Heart right ventricle (tissue), 16 donors: ENCODE measurements around the gene FHIT. TPM values are rescaled to one million over a fixed set of nuclear protein-coding genes. Genes with fewer than 3 reads are reported as not detected.

ENCODE experiments used
- ATAC-seq, 8 donors: fragments of 200-7000 bp; cut with Tn5 transposase; one replicate each; pipeline ENCODE4 v1.9.1; 2020; ENCODE audit warnings: mild to moderate bottlenecking in 8 of 8, moderate library complexity in 8 of 8, moderate number of reproducible peaks in 1 of 8
- DNase-seq, 2 donors: peaks; one replicate each; pipeline ENCODE4 v3.0.0-alpha.2; 2020
- H3K27ac ChIP-seq, 10 donors: fragments of 200-600 bp; sonication (generic) in 2 of 10; one replicate each; pipeline versions ENCODE4 v1.5.0 to v1.8.0; 2020 to 2022; ENCODE audit warnings: mild to moderate bottlenecking in 3 of 10
- H3K27me3 ChIP-seq, 7 donors: fragments of 200-600 bp; one replicate each; pipeline ENCODE4 v1.8.0; 2021 to 2022; ENCODE audit warnings: mild to moderate bottlenecking in 2 of 7
- H3K36me3 ChIP-seq, 9 donors: fragments of 200-600 bp; sonication (generic) in 1 of 9; one replicate each; pipeline versions ENCODE4 v1.5.0 to v1.8.0; 2020 to 2022; ENCODE audit warnings: mild to moderate bottlenecking in 2 of 9
- H3K4me1 ChIP-seq, 9 donors: fragments of 200-600 bp; sonication (generic) in 1 of 9; one replicate each; pipeline versions ENCODE4 v1.5.0 to v1.8.0; 2020 to 2022; ENCODE audit warnings: mild to moderate bottlenecking in 4 of 9
- H3K4me3 ChIP-seq, 10 donors: fragments of 200-600 bp; sonication (generic) in 2 of 10; one replicate each; pipeline versions ENCODE4 v1.5.0 to v1.8.0; 2020 to 2022; ENCODE audit warnings: mild to moderate bottlenecking in 7 of 10, moderate library complexity in 2 of 10
- H3K9me3 ChIP-seq, 11 donors: fragments of 200-600 bp in 10 of 11; sonication (generic) in 2 of 11; one replicate each; pipeline versions ENCODE4 v1.5.0 to v1.8.0; 2013 to 2022; ENCODE audit warnings: mild to moderate bottlenecking in 2 of 11, control low read depth in 1 of 11, moderate library complexity in 1 of 11
- CTCF ChIP-seq, 9 donors: fragments of 200-600 bp; sonication (generic) in 2 of 9; IDR thresholded peaks; one replicate each; pipeline versions ENCODE4 v1.5.0 to v1.8.0; 2021 to 2022; ENCODE audit warnings: antibody characterized with exemption in 9 of 9, mild to moderate bottlenecking in 5 of 9, moderate library complexity in 1 of 9
- WGBS, 2 donors: extraction: QIAGEN DNeasy Blood & Tissue Kit; methylation state at CpG; one replicate each; pipeline ENCODE4 v1.1.7; 2013; ENCODE audit warnings: inconsistent platforms in 1 of 2; 5-methylcytosine and 5-hydroxymethylcytosine counted together
- intact Hi-C, 10 donors: fragments of 100-400 bp; cut with DNase I; formaldehyde crosslinking; loops; one replicate each; pipeline versions ENCODE4 v1.11.1 to v1.14.2; 2022
- polyA plus RNA-seq, 2 donors: library from polyadenylated mRNA; stranded (reverse); fragments of 200-250 nt; gene quantifications; one replicate each; pipeline ENCODE4 v1.2.3, GENCODE V29; 2013
- total RNA-seq, 10 donors: library from RNA; stranded (reverse); fragmentation: NEBNext Ultra II Directional in 3 of 10; extraction: Animal tissue kit (Norgen Biotek cat#: 25700) in 3 of 10; gene quantifications; one replicate each; pipeline versions ENCODE4 v1.2.1 to v1.2.4, GENCODE V29; 2021 to 2023
- donor health status: Arrhythmogenic right ventricular cardiomyopathy.
- donor health status: ischemic (EF 13 %, LVEDD 7.1; RV severe dilation, severe dysfunction).
- donor health status: healthy with polysubstance abuse.
- donor health status: DM: no; HTN: yes; CAD: no.
- donor health status: DM: no; HTN: no; CAD: no.
- donor health status: ischemic (EF 25% LVEDD 6.9; RV normal size, moderate dysfunction).
- donor health status: ischemic (EF 25% LVEDD 5.7; RV mildly dilated, moderate dysfunction).
- donor health status: healthy.
- donor health status: DM: yes; HTN: yes; CAD: no.
- donor health status: Ischemic cardiomyopathy.
- donor health status: ischemic (EF 35%, LVEDD 5.7; RV mildly dilated, moderate dysfunction).
- donor health status: nonischemic (EF 11% LVEDD 7.7; RV severe dilation, severe dysfunction).
- donor health status: DM: yes; HTN: yes; CAD: no.
- donor health status: PGD.
- donor health status: ischemic (EF 29% LVEDD 5.4; RV normal size, mild dysfunction).
- donor health status: nonischemic (EF 23%, LVEDD 6.1; RV moderate dilation, normal function).

Gene FHIT
- total and polyA plus RNA-seq, 12 donors, result 4.7 to 25.5 (median 18.3) TPM

GRCh38 chr3:61015408-61015807, 235.8 kb downstream of the FHIT start:
- no peak for DNase-seq
- intact Hi-C loops, result no loop called here
- no peak for ATAC-seq

DNA sequence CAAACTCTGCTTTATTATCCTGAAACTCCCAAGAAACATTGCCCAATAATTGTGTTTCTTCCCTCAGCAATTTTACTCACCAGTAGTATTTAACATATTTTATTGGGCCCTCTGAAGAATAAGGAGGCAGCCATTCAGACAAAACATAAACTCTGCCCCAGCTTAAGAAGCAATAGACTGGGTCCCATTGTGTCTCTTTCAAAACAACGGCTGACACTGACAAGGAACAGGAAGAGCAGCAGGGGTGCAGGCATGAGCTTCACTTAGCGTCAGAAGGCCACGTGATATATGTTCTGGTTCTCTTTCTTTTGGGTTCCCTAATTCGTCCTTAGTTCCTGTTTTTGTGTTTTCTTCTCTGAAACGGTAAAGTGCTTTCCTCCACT, 242.3 kb downstream of the FHIT start:
- peak overlapping the region in 4 of 10 donors; percentile 3 to 85 (median 22) for H3K27ac ChIP-seq
- peaks cover 0 to 10% (median 0%) of the 10 kb centered on the region in 9 donors for H3K4me1 ChIP-seq
- WGBS, 2 donors, result 49 to 51% methylated on average over 5 of the region's 5 CpGs
- no peaks in the 10 kb centered on the region for H3K27me3 ChIP-seq
- ATAC-seq (peak in 7 of 8 donors; percentile 38 to 83 (median 60)), DNase-seq (peak in 1 of 2 donors; percentile 10)
- H3K36me3 ChIP-seq, result no peaks in the 10 kb centered on the region
- no peak overlapping the region for H3K4me3 ChIP-seq
- intact Hi-C loops, result no loop called here
- H3K9me3 ChIP-seq, result no peaks in the 10 kb centered on the region
- no peak for TF ChIP-seq CTCF (IDR thresholded peaks at IDR 0.05)

More at GRCh38 chr3:61015408-61015807, 235.8 kb downstream of the FHIT start:
- TF ChIP-seq CTCF (IDR thresholded peaks at IDR 0.05), result no peak
- H3K27me3 ChIP-seq, result no peaks in the 10 kb centered on the region
- H3K4me3 ChIP-seq, result no peak overlapping the region
- peaks cover 0 to 4% (median 0%) of the 10 kb centered on the region in 11 donors for H3K9me3 ChIP-seq
- H3K4me1 ChIP-seq, result no peaks in the 10 kb centered on the region
- H3K27ac ChIP-seq, result peak overlapping the region in 1 of 10 donors; percentile 43
- no peaks in the 10 kb centered on the region for H3K36me3 ChIP-seq
- 90 to 91% methylated on average over 2 of the region's 2 CpGs for WGBS, 2 donors

DNA sequence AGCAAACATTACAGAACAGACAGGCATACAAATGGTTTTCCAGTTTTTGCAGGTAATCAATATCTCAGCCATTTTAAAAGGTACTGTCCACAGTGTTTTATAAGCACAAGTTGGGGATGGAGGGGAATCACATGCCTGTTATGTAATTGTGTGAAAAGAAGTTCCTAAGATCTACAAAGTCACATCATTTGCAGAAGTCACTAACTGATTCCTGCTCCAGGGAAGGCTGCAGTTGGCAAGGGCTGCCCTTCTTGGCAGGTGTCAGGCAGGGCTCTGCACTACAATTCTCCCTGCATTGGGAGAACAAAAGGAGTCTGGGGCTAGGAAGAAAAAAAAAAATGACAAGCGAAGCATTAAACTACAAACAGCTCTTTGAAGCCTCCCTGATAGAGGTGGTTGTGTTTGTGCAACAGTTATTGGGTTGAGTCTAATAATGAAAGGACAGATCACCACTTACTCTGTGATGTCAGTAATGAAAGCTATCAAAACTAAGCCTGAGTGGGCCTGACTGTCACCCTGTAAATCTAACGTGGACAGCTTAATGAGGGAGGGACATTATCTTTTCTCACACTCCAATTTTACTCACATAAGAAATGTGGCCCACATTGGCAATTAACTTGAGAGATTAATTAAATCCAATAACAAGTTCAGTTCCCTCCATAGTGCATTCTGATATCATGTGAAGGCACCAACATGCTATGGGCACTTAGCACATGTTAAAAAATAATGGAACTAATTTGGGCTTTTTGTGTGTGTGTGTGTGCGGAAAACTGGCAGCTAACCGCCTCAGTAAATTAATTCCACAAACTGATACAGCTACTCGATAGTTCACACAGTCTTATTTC, 242.9 kb downstream of the FHIT start:
- Histone ChIP-seq H3K27ac (peak overlapping the region in 4 of 10 donors; percentile 3 to 85 (median 22)), H3K36me3 (no peaks in the 10 kb centered on the region), H3K4me1 (peaks cover 0 to 10% (median 0%) of the 10 kb centered on the region in 9 donors), H3K27me3 (no peaks in the 10 kb centered on the region), H3K4me3 (no peak overlapping the region), H3K9me3 (no peaks in the 10 kb centered on the region)
- WGBS, 2 donors, result 82 to 87% methylated on average over 5 of the region's 5 CpGs
- intact Hi-C loops, result no loop called here
- TF ChIP-seq CTCF (IDR thresholded peaks at IDR 0.05), result no peak
- no peak for DNase-seq
- ATAC-seq, result peak in 2 of 8 donors; percentile 37 to 47

DNA sequence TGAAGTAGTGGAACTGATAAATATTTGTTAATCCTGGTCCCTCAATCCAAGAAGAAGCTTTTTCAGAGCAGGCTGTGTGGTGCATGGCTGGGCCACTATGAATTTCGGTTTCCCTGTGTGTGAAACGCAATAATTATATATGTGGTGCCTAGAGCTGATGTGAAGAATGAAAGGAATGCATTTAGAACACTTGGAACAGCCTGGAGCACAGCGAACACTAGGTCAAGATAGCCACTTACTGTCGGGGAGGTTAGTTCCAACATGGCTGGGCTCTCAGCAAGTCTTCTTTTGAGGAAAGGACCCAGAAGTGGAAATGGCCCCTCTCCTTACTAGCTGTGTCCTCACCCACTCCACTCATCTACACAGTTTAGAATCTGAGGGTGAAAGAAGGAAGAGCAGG, 245.7 kb downstream of the FHIT start:
- no peak for ATAC-seq

More for the DNA sequence above, 245.7 kb downstream of the FHIT start:
- DNase-seq, result no peak
- Histone ChIP-seq H3K9me3 (no peaks in the 10 kb centered on the region), H3K4me3 (no peak overlapping the region), H3K36me3 (no peaks in the 10 kb centered on the region), H3K27me3 (no peaks in the 10 kb centered on the region), H3K27ac (no peak overlapping the region), H3K4me1 (peaks cover 0 to 10% (median 0%) of the 10 kb centered on the region in 9 donors)
- 78 to 79% methylated on average over 4 of the region's 4 CpGs for WGBS, 2 donors
- intact Hi-C loops, result no loop called here
- no peak for TF ChIP-seq CTCF (IDR thresholded peaks at IDR 0.05)
